WTC11 (cell line): ENCODE measurements around the gene WBP2NL. TPM values are rescaled to one million over a fixed set of nuclear protein-coding genes. Genes with fewer than 3 reads are reported as not detected.
A peak's percentile ranks its signal among the peaks of the same experiment; 100 is the strongest.

Experiments
- ATAC-seq: fragments of 200-7000 bp; cut with Tn5 transposase; 2 replicates; pipeline ENCODE4 v1.10.0; 2021; ENCODE audit warnings: mild to moderate bottlenecking, moderate library complexity
- CTCF ChIA-PET: fragments of 300-600 bp; sonication (Branson Sonifier 250); formaldehyde crosslinking; loops from one replicate; lab custom pipeline; 2021; ENCODE audit warnings: antibody characterized with exemption; lab: Charles Lee
- POLR2A ChIA-PET: fragments of 350-600 bp; sonication (Branson Sonifier 250); formaldehyde crosslinking; loops from one replicate; lab custom pipeline; 2021; ENCODE audit warnings: antibody characterized with exemption; lab: Charles Lee
- DNase-seq: peaks from one replicate; pipeline ENCODE4 v3.0.0; 2021; ENCODE audit warnings: low spot score
- H3K27ac Mint-ChIP-seq: 2 replicates; pipeline ENCODE4 v1.8.0; 2021; ENCODE audit warnings: mixed read lengths
- H3K27me3 Mint-ChIP-seq: 2 replicates; pipeline ENCODE4 v1.8.0; 2021; ENCODE audit warnings: low read depth, mild to moderate bottlenecking, moderate library complexity, mixed read lengths
- H3K36me3 Mint-ChIP-seq: 2 replicates; pipeline ENCODE4 v1.8.0; 2021; ENCODE audit warnings: mixed read lengths
- H3K4me1 Mint-ChIP-seq: 2 replicates; pipeline ENCODE4 v1.8.0; 2022; ENCODE audit warnings: mixed read lengths
- H3K4me3 Mint-ChIP-seq: 2 replicates; pipeline ENCODE4 v1.8.0; 2021; ENCODE audit warnings: mild to moderate bottlenecking, moderate library complexity, mixed read lengths
- H3K9me3 Mint-ChIP-seq: 2 replicates; pipeline ENCODE4 v1.8.0; 2021; ENCODE audit warnings: mixed read lengths
- ATF2 ChIP-seq: sonication (generic); formaldehyde crosslinking; IDR thresholded peaks from 2 replicates; pipeline ENCODE4 v1.8.1; 2022; ENCODE audit warnings: low read depth, missing genetic modification reagents, borderline replicate concordance
- CTCF ChIP-seq: fragments of 200-600 bp; IDR thresholded peaks from 2 replicates; pipeline ENCODE4 v1.8.0; 2022; ENCODE audit warnings: antibody characterized with exemption
- EMX1 ChIP-seq: fragments of 250-450 bp; sonication (Bioruptor Pico); IDR thresholded peaks from 2 replicates; pipeline ENCODE4 v1.8.0; 2021; ENCODE audit warnings: mild to moderate bottlenecking
- ERG ChIP-seq: fragments of 250-450 bp; sonication (Bioruptor Pico); IDR thresholded peaks from 2 replicates; pipeline ENCODE4 v1.8.0; 2021; ENCODE audit warnings: mild to moderate bottlenecking
- ESRRA ChIP-seq: sonication (generic); formaldehyde crosslinking; IDR thresholded peaks from 2 replicates; pipeline ENCODE4 v1.8.1; 2022; ENCODE audit warnings: mild to moderate bottlenecking, missing genetic modification reagents, borderline replicate concordance
- FOXK1 ChIP-seq: sonication (generic); formaldehyde crosslinking; IDR thresholded peaks from 2 replicates; pipeline ENCODE4 v1.8.0; 2022; ENCODE audit warnings: mild to moderate bottlenecking, moderate library complexity, missing genetic modification reagents
- GABPB1 ChIP-seq: sonication (generic); formaldehyde crosslinking; IDR thresholded peaks from 2 replicates; pipeline ENCODE4 v1.8.1; 2023; ENCODE audit warnings: mild to moderate bottlenecking, missing genetic modification reagents
- RORB ChIP-seq: fragments of 250-450 bp; sonication (Bioruptor Pico); IDR thresholded peaks from 2 replicates; pipeline ENCODE4 v1.9.0; 2021; ENCODE audit warnings: mild to moderate bottlenecking
- TCF7 ChIP-seq: sonication (generic); formaldehyde crosslinking; IDR thresholded peaks from 2 replicates; pipeline ENCODE4 v1.8.0; 2022; ENCODE audit warnings: mild to moderate bottlenecking, low read depth, missing genetic modification reagents, moderate library complexity
- TEAD4 ChIP-seq: sonication (generic); formaldehyde crosslinking; IDR thresholded peaks from 2 replicates; pipeline ENCODE4 v1.8.0; 2022; ENCODE audit warnings: mild to moderate bottlenecking, missing genetic modification reagents
- ZBTB21 ChIP-seq: sonication (generic); formaldehyde crosslinking; IDR thresholded peaks from 2 replicates; pipeline ENCODE4 v1.8.1; 2023; ENCODE audit warnings: mild to moderate bottlenecking, missing genetic modification reagents, borderline replicate concordance
- total RNA-seq: library from RNA; stranded (reverse); gene quantifications from 3 replicates; pipeline ENCODE4 v1.2.3, GENCODE V29; 2021
- TF ChIP-seq, protein P1 (sequence below): sonication (generic); formaldehyde crosslinking; conservative IDR thresholded peaks from 2 replicates; pipeline ENCODE4 v1.8.1; 2023; ENCODE audit warnings: mild to moderate bottlenecking, low read depth, missing genetic modification reagents, moderate library complexity
- TF ChIP-seq, protein P2 (sequence below): sonication (generic); formaldehyde crosslinking; conservative IDR thresholded peaks from 2 replicates; pipeline ENCODE4 v1.8.1; 2022; ENCODE audit warnings: mild to moderate bottlenecking, missing genetic modification reagents
- TF ChIP-seq, protein P3 (sequence below): sonication (generic); formaldehyde crosslinking; IDR thresholded peaks from 2 replicates; pipeline ENCODE4 v1.8.1; 2023; ENCODE audit warnings: mild to moderate bottlenecking, missing genetic modification reagents
- TF ChIP-seq, protein P4 (sequence below): sonication (generic); formaldehyde crosslinking; IDR thresholded peaks from 2 replicates; pipeline ENCODE4 v1.8.0; 2023; ENCODE audit warnings: missing genetic modification reagents, mild to moderate bottlenecking, borderline replicate concordance

Gene WBP2NL
- total RNA-seq, 1 experiment from 2014 or later = not detected

GRCh38 chr22:42074132-42074811 lies 75.7 kb downstream of the WBP2NL start, which contains the start of gene PHETA2 (continued):
- peak; percentile 18; the same call in 1 of the 2 replicates for TF ChIP-seq CTCF
- TF ChIP-seq, protein P1, sequence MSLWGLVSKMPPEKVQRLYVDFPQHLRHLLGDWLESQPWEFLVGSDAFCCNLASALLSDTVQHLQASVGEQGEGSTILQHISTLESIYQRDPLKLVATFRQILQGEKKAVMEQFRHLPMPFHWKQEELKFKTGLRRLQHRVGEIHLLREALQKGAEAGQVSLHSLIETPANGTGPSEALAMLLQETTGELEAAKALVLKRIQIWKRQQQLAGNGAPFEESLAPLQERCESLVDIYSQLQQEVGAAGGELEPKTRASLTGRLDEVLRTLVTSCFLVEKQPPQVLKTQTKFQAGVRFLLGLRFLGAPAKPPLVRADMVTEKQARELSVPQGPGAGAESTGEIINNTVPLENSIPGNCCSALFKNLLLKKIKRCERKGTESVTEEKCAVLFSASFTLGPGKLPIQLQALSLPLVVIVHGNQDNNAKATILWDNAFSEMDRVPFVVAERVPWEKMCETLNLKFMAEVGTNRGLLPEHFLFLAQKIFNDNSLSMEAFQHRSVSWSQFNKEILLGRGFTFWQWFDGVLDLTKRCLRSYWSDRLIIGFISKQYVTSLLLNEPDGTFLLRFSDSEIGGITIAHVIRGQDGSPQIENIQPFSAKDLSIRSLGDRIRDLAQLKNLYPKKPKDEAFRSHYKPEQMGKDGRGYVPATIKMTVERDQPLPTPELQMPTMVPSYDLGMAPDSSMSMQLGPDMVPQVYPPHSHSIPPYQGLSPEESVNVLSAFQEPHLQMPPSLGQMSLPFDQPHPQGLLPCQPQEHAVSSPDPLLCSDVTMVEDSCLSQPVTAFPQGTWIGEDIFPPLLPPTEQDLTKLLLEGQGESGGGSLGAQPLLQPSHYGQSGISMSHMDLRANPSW (CRISPR knock-in tag) = no peak
- TF ChIP-seq ATF2 (CRISPR knock-in tag) = no peak
- TF ChIP-seq RORB = no peak
- TF ChIP-seq, protein P2, sequence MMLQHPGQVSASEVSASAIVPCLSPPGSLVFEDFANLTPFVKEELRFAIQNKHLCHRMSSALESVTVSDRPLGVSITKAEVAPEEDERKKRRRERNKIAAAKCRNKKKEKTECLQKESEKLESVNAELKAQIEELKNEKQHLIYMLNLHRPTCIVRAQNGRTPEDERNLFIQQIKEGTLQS (CRISPR knock-in tag) = no peak
- TF ChIP-seq EMX1 (CRISPR knock-in tag) = no peak
- TF ChIP-seq, protein P3, sequence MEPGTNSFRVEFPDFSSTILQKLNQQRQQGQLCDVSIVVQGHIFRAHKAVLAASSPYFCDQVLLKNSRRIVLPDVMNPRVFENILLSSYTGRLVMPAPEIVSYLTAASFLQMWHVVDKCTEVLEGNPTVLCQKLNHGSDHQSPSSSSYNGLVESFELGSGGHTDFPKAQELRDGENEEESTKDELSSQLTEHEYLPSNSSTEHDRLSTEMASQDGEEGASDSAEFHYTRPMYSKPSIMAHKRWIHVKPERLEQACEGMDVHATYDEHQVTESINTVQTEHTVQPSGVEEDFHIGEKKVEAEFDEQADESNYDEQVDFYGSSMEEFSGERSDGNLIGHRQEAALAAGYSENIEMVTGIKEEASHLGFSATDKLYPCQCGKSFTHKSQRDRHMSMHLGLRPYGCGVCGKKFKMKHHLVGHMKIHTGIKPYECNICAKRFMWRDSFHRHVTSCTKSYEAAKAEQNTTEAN (CRISPR knock-in tag) = no peak
- TF ChIP-seq, protein P4, sequence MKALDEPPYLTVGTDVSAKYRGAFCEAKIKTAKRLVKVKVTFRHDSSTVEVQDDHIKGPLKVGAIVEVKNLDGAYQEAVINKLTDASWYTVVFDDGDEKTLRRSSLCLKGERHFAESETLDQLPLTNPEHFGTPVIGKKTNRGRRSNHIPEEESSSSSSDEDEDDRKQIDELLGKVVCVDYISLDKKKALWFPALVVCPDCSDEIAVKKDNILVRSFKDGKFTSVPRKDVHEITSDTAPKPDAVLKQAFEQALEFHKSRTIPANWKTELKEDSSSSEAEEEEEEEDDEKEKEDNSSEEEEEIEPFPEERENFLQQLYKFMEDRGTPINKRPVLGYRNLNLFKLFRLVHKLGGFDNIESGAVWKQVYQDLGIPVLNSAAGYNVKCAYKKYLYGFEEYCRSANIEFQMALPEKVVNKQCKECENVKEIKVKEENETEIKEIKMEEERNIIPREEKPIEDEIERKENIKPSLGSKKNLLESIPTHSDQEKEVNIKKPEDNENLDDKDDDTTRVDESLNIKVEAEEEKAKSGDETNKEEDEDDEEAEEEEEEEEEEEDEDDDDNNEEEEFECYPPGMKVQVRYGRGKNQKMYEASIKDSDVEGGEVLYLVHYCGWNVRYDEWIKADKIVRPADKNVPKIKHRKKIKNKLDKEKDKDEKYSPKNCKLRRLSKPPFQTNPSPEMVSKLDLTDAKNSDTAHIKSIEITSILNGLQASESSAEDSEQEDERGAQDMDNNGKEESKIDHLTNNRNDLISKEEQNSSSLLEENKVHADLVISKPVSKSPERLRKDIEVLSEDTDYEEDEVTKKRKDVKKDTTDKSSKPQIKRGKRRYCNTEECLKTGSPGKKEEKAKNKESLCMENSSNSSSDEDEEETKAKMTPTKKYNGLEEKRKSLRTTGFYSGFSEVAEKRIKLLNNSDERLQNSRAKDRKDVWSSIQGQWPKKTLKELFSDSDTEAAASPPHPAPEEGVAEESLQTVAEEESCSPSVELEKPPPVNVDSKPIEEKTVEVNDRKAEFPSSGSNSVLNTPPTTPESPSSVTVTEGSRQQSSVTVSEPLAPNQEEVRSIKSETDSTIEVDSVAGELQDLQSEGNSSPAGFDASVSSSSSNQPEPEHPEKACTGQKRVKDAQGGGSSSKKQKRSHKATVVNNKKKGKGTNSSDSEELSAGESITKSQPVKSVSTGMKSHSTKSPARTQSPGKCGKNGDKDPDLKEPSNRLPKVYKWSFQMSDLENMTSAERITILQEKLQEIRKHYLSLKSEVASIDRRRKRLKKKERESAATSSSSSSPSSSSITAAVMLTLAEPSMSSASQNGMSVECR (CRISPR knock-in tag) = no peak

DNA sequence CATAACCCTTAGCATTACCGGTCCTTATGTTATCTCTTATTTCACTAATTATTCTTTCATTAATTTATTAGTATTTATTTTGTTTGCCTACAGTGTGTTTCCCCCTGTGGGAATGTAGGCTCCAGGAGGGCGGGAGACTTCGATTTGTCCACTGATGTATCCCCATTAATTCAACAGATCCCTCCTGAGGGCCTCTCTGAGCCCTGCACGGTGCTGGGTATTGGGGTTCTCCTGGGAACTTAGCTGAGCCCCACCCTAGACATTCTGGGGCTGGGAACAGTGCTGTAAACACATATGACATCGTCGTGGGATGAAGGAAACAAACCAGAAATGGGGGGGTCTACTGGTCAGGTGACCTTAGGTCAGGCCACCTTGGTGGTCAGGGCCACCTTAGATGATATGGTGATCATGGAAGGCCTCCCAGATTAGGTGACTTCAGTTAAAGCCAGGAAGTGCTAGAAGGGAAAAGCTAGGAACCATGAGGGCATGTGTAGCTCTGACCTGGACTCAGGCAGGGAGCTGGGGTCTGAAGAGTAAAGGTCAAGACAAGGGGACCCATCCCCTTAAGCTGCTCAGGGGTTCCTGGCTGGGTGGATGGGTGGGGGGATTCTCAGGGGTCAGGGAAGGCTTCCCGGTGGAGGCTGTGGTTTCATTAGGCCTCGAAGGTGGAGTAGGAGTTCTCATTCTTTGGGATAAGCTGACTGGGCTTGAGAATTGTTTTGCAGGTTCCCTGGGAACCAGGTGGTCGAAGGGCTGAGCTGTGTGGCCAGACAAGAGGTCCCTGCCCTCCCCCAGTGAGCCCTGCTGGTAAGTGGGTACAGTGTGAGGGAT lies 76.5 kb downstream of the WBP2NL start:
- H3K36me3 Mint-ChIP-seq = no peaks in the 10 kb centered on the region
- H3K4me1 Mint-ChIP-seq = peaks cover 43% of the 10 kb centered on the region
- CTCF ChIA-PET = interaction anchor here (0.5 to 1.8 kb wide), 2 partner anchors 16 to 538 kb away, joined by 3 to 11 read pairs; partner anchors contain the start of gene NDUFA6
- no peak overlapping the region; the same call in none of the 2 replicates for H3K4me3 Mint-ChIP-seq
- no peaks in the 10 kb centered on the region for H3K9me3 Mint-ChIP-seq
- H3K27me3 Mint-ChIP-seq = peaks cover 28% of the 10 kb centered on the region
- ATAC-seq = no peak
- DNase-seq = no peak
- H3K27ac Mint-ChIP-seq = no peak overlapping the region
- POLR2A ChIA-PET = interaction anchor here (0.5 kb wide), 1 partner anchor 90 kb away, joined by 3 read pairs; no protein-coding TSS in a partner anchor
- no peak for TF ChIP-seq TEAD4 (CRISPR knock-in tag)
- no peak for TF ChIP-seq FOXK1 (CRISPR knock-in tag)
- TF ChIP-seq ZBTB21 (CRISPR knock-in tag) = no peak
- no peak for TF ChIP-seq ESRRA (CRISPR knock-in tag)
- TF ChIP-seq TCF7 (CRISPR knock-in tag) = no peak
- TF ChIP-seq ERG (CRISPR knock-in tag) = no peak
- TF ChIP-seq GABPB1 (CRISPR knock-in tag) = no peak
